Central memory CD8-positive, alpha-beta T cell (primary cell): ENCODE results near the gene ZNF618.

ENCODE experiments used
- ATAC-seq: fragments of 150-1000 bp; cut with Tn5 transposase; replicated peaks from 2 replicates; pipeline ENCODE4 v1.10.0; 2022; ENCODE audit warnings: mild to moderate bottlenecking, moderate FRiP score, moderate number of reproducible peaks; ENCODE audit not compliant: poor library complexity, severe bottlenecking; ENCODE audit errors: extremely low read depth
- DNase-seq, 2 donors: peaks; one replicate each; pipeline ENCODE4 v3.0.0; 2021; ENCODE audit warnings: low spot score in 2 of 2
- H3K27ac Mint-ChIP-seq: one replicate; pipeline ENCODE4 v1.8.0; 2022; ENCODE audit warnings: low read depth, mild to moderate bottlenecking, moderate library complexity, mixed read lengths
- H3K27me3 Mint-ChIP-seq: one replicate; pipeline ENCODE4 v1.8.0; 2022; ENCODE audit warnings: mixed read lengths
- H3K36me3 Mint-ChIP-seq: one replicate; pipeline ENCODE4 v1.8.0; 2022; ENCODE audit warnings: mild to moderate bottlenecking, moderate library complexity, mixed read lengths; ENCODE audit not compliant: insufficient read depth
- H3K4me1 Mint-ChIP-seq: one replicate; pipeline ENCODE4 v1.8.0; 2022; ENCODE audit warnings: mixed read lengths
- H3K4me3 Mint-ChIP-seq: one replicate; pipeline ENCODE4 v1.8.0; 2022; ENCODE audit warnings: mild to moderate bottlenecking, moderate library complexity, mixed read lengths
- H3K9me3 Mint-ChIP-seq: one replicate; pipeline ENCODE4 v1.8.0; 2022; ENCODE audit warnings: mixed read lengths

ZNF618 gene

GRCh38 chr9:113901221-113901688 is 25.1 kb downstream of the ZNF618 start:
- no peaks in the 10 kb centered on the region for H3K36me3 Mint-ChIP-seq
- no peak for DNase-seq
- no peak overlapping the region for H3K27ac Mint-ChIP-seq
- H3K4me1 Mint-ChIP-seq = no peaks in the 10 kb centered on the region
- no peak for ATAC-seq
- H3K27me3 Mint-ChIP-seq = peaks cover 73% of the 10 kb centered on the region
- no peak overlapping the region for H3K4me3 Mint-ChIP-seq
- H3K9me3 Mint-ChIP-seq = peaks cover 8% of the 10 kb centered on the region

- H3K36me3 Mint-ChIP-seq = no peaks in the 10 kb centered on the region
- peaks cover 69% of the 10 kb centered on the region for H3K27me3 Mint-ChIP-seq
- ATAC-seq = no peak
Measured at GRCh38 chr9:113903514-113904077, 27.5 kb downstream of the ZNF618 start.

GRCh38 chr9:113906411-113907110 is 30.5 kb downstream of the ZNF618 start:
- Mint-ChIP-seq H3K4me1 (no peaks in the 10 kb centered on the region), H3K9me3 (peaks cover 8% of the 10 kb centered on the region), H3K27me3 (peaks cover 72% of the 10 kb centered on the region), H3K36me3 (no peaks in the 10 kb centered on the region), H3K27ac (no peak overlapping the region), H3K4me3 (no peak overlapping the region)
- no peak for ATAC-seq
- no peak for DNase-seq

More at GRCh38 chr9:113903514-113904077, 27.5 kb downstream of the ZNF618 start:
- Mint-ChIP-seq H3K4me1 (no peaks in the 10 kb centered on the region), H3K9me3 (peaks cover 8% of the 10 kb centered on the region), H3K4me3 (no peak overlapping the region), H3K27ac (no peak overlapping the region)
- DNase-seq = no peak

- no peak for ATAC-seq
- no peak for DNase-seq
- H3K27ac Mint-ChIP-seq = no peak overlapping the region
- H3K27me3 Mint-ChIP-seq = peaks cover 65% of the 10 kb centered on the region
- H3K4me1 Mint-ChIP-seq = no peaks in the 10 kb centered on the region
- H3K36me3 Mint-ChIP-seq = no peaks in the 10 kb centered on the region
- no peak overlapping the region for H3K4me3 Mint-ChIP-seq
- H3K9me3 Mint-ChIP-seq = peaks cover 8% of the 10 kb centered on the region
Measured at GRCh38 chr9:113907282-113907681, 31.2 kb downstream of the ZNF618 start.

- no peak for DNase-seq
Measured at GRCh38 chr9:113909421-113909820, 33.3 kb downstream of the ZNF618 start.

GRCh38 chr9:113910036-113910639 is 34.0 kb downstream of the ZNF618 start:
- H3K27ac Mint-ChIP-seq = no peak overlapping the region

More at GRCh38 chr9:113909421-113909820, 33.3 kb downstream of the ZNF618 start:
- no peaks in the 10 kb centered on the region for H3K36me3 Mint-ChIP-seq
- no peaks in the 10 kb centered on the region for H3K9me3 Mint-ChIP-seq
- H3K27ac Mint-ChIP-seq = no peak overlapping the region
- no peak overlapping the region for H3K4me3 Mint-ChIP-seq
- ATAC-seq = no peak
- no peaks in the 10 kb centered on the region for H3K4me1 Mint-ChIP-seq
- peaks cover 53% of the 10 kb centered on the region for H3K27me3 Mint-ChIP-seq

GRCh38 chr9:113911850-113912557 is 35.9 kb downstream of the ZNF618 start:
- Mint-ChIP-seq H3K36me3 (no peaks in the 10 kb centered on the region), H3K27me3 (peaks cover 58% of the 10 kb centered on the region), H3K9me3 (no peaks in the 10 kb centered on the region), H3K4me3 (no peak overlapping the region), H3K4me1 (no peaks in the 10 kb centered on the region), H3K27ac (no peak overlapping the region)
- DNase-seq = no peak
- no peak for ATAC-seq

More at GRCh38 chr9:113910036-113910639, 34.0 kb downstream of the ZNF618 start:
- peaks cover 57% of the 10 kb centered on the region for H3K27me3 Mint-ChIP-seq
- no peak overlapping the region for H3K4me3 Mint-ChIP-seq
- H3K36me3 Mint-ChIP-seq = no peaks in the 10 kb centered on the region
- ATAC-seq = no peak
- H3K9me3 Mint-ChIP-seq = no peaks in the 10 kb centered on the region
- no peak for DNase-seq
- no peaks in the 10 kb centered on the region for H3K4me1 Mint-ChIP-seq

GRCh38 chr9:113912816-113913215 is 36.7 kb downstream of the ZNF618 start:
- Mint-ChIP-seq H3K4me3 (no peak overlapping the region), H3K4me1 (no peaks in the 10 kb centered on the region), H3K27me3 (peaks cover 52% of the 10 kb centered on the region), H3K9me3 (no peaks in the 10 kb centered on the region), H3K27ac (no peak overlapping the region), H3K36me3 (no peaks in the 10 kb centered on the region)
- no peak for ATAC-seq
- no peak for DNase-seq

GRCh38 chr9:113913426-113914195 is 37.5 kb downstream of the ZNF618 start:
- Mint-ChIP-seq H3K27me3 (peaks cover 51% of the 10 kb centered on the region), H3K9me3 (no peaks in the 10 kb centered on the region), H3K36me3 (no peaks in the 10 kb centered on the region), H3K27ac (no peak overlapping the region), H3K4me3 (no peak overlapping the region), H3K4me1 (no peaks in the 10 kb centered on the region)
- no peak for DNase-seq
- ATAC-seq = no peak

- H3K9me3 Mint-ChIP-seq = no peaks in the 10 kb centered on the region
- no peaks in the 10 kb centered on the region for H3K36me3 Mint-ChIP-seq
- H3K4me1 Mint-ChIP-seq = no peaks in the 10 kb centered on the region
- H3K27ac Mint-ChIP-seq = no peak overlapping the region
- no peak for ATAC-seq
- DNase-seq = no peak
- H3K27me3 Mint-ChIP-seq = peaks cover 43% of the 10 kb centered on the region
- H3K4me3 Mint-ChIP-seq = no peak overlapping the region
Measured at GRCh38 chr9:113914517-113914916, 38.4 kb downstream of the ZNF618 start.

GRCh38 chr9:113915817-113916434 is 39.8 kb downstream of the ZNF618 start:
- Mint-ChIP-seq H3K36me3 (no peaks in the 10 kb centered on the region), H3K27me3 (peaks cover 29% of the 10 kb centered on the region)

GRCh38 chr9:113916931-113917330 is 40.8 kb downstream of the ZNF618 start:
- Mint-ChIP-seq H3K4me3 (no peak overlapping the region), H3K9me3 (no peaks in the 10 kb centered on the region), H3K36me3 (no peaks in the 10 kb centered on the region), H3K27ac (no peak overlapping the region), H3K27me3 (peaks cover 29% of the 10 kb centered on the region), H3K4me1 (no peaks in the 10 kb centered on the region)
- ATAC-seq (no peak), DNase-seq (no peak)

More at GRCh38 chr9:113915817-113916434, 39.8 kb downstream of the ZNF618 start:
- DNase-seq (no peak), ATAC-seq (no peak)
- H3K4me1 Mint-ChIP-seq = no peaks in the 10 kb centered on the region
- no peaks in the 10 kb centered on the region for H3K9me3 Mint-ChIP-seq
- no peak overlapping the region for H3K27ac Mint-ChIP-seq
- H3K4me3 Mint-ChIP-seq = no peak overlapping the region
